T-helper 1 cell treated with Interleukin-12 subunit alpha and Interleukin-12 subunit beta and Interleukin-4 antibody, amounts not matched to agents 30 μg/mL and 1 μg/mL, for 36 hours (primary cell): Measurements from ENCODE around the gene F2RL2.

ENCODE experiments used
- H3K27ac Mint-ChIP-seq: one replicate; pipeline ENCODE4 v1.8.0; 2021; ENCODE audit warnings: mild to moderate bottlenecking, mixed read lengths
- H3K27me3 Mint-ChIP-seq: one replicate; pipeline ENCODE4 v1.8.0; 2021; ENCODE audit warnings: low read depth, mixed read lengths
- H3K36me3 Mint-ChIP-seq: one replicate; pipeline ENCODE4 v1.8.0; 2021; ENCODE audit warnings: low read depth, mixed read lengths
- H3K4me1 Mint-ChIP-seq: one replicate; pipeline ENCODE4 v1.8.0; 2021; ENCODE audit warnings: low read depth, mixed read lengths
- H3K4me3 Mint-ChIP-seq: one replicate; pipeline ENCODE4 v1.8.0; 2021; ENCODE audit warnings: mild to moderate bottlenecking, moderate library complexity, mixed read lengths
- H3K9me3 Mint-ChIP-seq: one replicate; pipeline ENCODE4 v1.8.0; 2021; ENCODE audit warnings: mixed read lengths

F2RL2 gene, protein sequence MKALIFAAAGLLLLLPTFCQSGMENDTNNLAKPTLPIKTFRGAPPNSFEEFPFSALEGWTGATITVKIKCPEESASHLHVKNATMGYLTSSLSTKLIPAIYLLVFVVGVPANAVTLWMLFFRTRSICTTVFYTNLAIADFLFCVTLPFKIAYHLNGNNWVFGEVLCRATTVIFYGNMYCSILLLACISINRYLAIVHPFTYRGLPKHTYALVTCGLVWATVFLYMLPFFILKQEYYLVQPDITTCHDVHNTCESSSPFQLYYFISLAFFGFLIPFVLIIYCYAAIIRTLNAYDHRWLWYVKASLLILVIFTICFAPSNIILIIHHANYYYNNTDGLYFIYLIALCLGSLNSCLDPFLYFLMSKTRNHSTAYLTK

DNA sequence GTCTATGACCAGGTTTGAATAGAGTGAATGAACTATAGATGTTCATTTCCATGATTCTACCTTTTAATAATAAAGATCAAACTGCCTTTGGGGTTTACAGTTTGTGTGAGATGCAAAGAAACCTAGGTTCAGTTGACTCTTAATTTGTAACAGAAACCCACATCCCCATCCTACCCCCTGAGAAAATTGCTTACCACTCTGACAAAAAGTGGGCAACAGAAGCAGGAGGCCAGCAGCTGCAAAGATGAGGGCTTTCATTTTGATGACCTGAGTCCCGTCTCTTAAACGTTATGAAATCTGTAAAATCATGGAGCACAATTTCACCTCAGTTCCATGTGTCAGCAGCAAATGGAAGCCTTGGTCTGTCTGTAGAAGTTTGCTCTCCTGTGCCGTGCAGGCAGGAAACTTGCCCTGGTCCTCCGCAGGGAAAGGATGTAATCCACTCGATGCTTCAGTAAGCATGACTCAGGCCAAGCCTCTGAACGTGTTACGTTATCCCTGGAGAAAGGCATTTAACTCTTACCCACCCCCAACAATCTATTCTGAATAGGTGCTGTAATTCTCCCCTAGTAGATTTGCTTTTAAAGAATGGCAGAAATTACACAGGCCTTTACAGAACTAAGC is at the start of gene F2RL2:
Gene F2RL2, minus strand, starts transcription at position 431 of the 624 bp plus-strand sequence. Its CDS starts 173 bp downstream, at position 258.
- peaks cover 30% of the 10 kb centered on the region for H3K36me3 Mint-ChIP-seq
- H3K27me3 Mint-ChIP-seq, result no peaks in the 10 kb centered on the region
- peaks cover 18% of the 10 kb centered on the region for H3K4me1 Mint-ChIP-seq
- H3K4me3 Mint-ChIP-seq, result no peak within 1 kb of the TSS
- H3K27ac Mint-ChIP-seq, result no peak within 1 kb of the TSS
- H3K9me3 Mint-ChIP-seq, result no peaks in the 10 kb centered on the region

DNA sequence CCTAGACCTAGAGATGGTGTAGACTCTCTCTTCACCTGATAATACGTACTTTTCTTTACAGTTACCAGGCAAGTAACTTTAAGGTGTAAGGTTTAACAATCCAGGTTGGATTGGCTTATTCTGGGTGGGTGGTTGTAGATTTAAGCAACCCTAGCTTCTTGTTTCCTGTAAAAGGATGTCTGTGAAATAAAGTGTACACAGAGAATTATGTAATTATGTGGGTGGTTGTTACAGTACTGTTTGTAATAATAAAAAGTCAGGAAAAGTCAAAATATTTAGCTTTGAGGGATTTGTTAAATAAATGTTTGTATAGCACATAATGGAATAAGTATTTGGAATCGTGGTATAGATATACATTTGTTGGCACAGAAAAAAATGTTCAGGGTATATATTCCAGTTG is 49.0 kb upstream of the F2RL2 start:
- H3K27me3 Mint-ChIP-seq, result no peaks in the 10 kb centered on the region
- peaks cover 53% of the 10 kb centered on the region for H3K36me3 Mint-ChIP-seq
- H3K4me1 Mint-ChIP-seq, result no peaks in the 10 kb centered on the region
- no peaks in the 10 kb centered on the region for H3K9me3 Mint-ChIP-seq
- no peak overlapping the region for H3K4me3 Mint-ChIP-seq
- no peak overlapping the region for H3K27ac Mint-ChIP-seq

DNA sequence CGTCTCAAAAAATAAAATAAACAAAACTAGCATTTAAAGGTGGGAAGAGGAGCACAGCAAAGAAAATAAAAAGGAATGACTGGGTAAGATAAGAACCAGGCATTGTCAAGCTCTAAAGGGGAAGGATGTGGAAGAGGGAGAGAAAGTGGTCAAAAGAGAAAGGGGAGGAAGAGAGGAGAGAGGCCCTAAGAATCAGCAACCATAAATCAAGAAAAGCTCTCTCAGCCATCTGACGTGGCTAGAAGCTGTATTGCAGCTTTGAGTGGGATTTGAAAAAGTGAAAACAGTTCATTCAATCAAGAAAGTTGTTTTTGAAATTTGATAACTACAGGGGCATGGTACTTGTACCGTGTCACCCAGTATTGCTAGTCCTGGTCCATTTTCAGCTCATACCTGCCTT is 47.3 kb upstream of the F2RL2 start:
- no peaks in the 10 kb centered on the region for H3K9me3 Mint-ChIP-seq
- peaks cover 42% of the 10 kb centered on the region for H3K36me3 Mint-ChIP-seq
- no peak overlapping the region for H3K27ac Mint-ChIP-seq
- H3K4me3 Mint-ChIP-seq, result no peak overlapping the region
- no peaks in the 10 kb centered on the region for H3K27me3 Mint-ChIP-seq
- no peaks in the 10 kb centered on the region for H3K4me1 Mint-ChIP-seq

DNA sequence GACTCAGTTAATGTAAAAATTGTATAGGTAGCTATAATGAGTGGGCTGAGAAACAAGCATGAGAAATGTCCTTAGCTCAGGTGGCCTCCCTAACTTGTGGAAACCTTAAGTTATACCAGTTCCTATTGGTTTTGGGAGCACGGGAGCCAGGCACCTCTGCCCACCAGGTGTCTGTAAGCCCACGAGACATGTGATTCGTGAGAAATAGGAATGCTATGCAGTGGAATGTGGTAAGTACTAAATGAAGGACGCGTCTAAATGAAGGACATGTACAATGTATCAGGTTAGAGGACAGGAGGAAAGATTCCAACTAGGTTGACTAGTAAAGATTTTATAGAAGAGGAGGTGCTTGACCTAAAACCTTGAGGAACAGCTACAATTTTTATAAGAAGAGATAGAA is 46.0 kb upstream of the F2RL2 start:
- no peak overlapping the region for H3K27ac Mint-ChIP-seq
- H3K36me3 Mint-ChIP-seq, result peaks cover 40% of the 10 kb centered on the region
- no peaks in the 10 kb centered on the region for H3K9me3 Mint-ChIP-seq
- H3K4me3 Mint-ChIP-seq, result no peak overlapping the region
- no peaks in the 10 kb centered on the region for H3K27me3 Mint-ChIP-seq
- H3K4me1 Mint-ChIP-seq, result no peaks in the 10 kb centered on the region

DNA sequence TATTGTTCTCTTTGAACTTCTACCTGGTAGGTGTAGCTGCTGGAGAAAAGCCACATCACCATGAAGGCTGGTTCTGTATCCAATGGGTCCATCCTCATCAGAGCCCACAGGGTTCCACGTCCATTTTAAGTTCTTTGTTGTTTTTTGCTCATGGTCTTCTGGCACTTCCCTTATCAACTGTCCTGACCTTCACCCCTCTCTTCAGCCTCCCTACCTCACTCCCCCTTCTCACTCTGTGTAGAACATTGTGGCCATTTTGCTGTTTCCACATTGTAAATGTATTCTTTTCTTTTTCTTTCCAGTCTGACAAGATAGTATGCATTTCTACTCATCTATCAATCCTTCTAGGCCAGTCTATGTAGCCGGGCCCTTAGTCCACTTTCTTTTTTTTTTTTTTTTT is 44.3 kb upstream of the F2RL2 start:
- H3K36me3 Mint-ChIP-seq, result peaks cover 43% of the 10 kb centered on the region
- no peaks in the 10 kb centered on the region for H3K4me1 Mint-ChIP-seq
- H3K4me3 Mint-ChIP-seq, result no peak overlapping the region
- no peaks in the 10 kb centered on the region for H3K9me3 Mint-ChIP-seq
- no peaks in the 10 kb centered on the region for H3K27me3 Mint-ChIP-seq
- H3K27ac Mint-ChIP-seq, result no peak overlapping the region

DNA sequence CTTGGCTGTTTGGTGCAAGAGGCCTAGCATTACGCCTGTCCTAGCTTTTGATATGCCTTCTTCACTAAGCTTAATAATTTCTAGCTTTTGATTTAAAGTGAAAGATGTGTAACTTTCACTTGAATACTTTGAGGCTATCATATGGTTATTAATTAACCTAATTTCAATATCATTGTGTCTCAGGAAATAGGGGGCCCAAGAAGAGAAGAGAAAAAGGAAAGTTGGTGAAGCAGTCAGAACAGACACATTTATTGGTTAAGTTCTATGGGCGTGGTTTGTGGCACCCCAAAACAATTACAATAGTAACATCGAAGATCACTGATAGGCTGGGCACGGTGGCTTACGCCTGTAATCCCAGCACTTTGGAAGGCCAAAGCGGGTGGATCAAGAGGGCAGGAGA is 40.9 kb upstream of the F2RL2 start:
- H3K36me3 Mint-ChIP-seq, result peaks cover 34% of the 10 kb centered on the region
- no peaks in the 10 kb centered on the region for H3K4me1 Mint-ChIP-seq
- no peak overlapping the region for H3K27ac Mint-ChIP-seq
- H3K4me3 Mint-ChIP-seq, result no peak overlapping the region
- H3K9me3 Mint-ChIP-seq, result no peaks in the 10 kb centered on the region
- no peaks in the 10 kb centered on the region for H3K27me3 Mint-ChIP-seq

DNA sequence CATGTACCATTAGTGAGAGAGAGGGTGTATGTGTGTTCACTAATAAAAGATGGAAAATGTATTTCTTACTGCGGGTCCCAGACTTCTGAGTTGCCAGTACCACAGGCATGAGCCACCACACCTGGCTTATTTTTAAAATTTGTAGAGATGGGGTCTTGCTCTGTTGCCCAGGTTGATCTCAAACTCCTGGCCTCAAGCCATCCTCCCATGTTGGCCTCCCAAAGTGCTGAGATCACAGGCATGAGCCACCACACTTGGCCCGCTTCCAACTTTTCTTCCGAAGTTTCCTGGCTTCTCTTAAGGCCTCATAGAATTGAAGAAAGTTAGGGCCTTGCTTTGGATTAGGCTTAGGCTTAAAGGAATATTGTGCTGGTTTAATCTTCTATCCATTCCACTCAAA is 40.4 kb upstream of the F2RL2 start:
- peaks cover 34% of the 10 kb centered on the region for H3K36me3 Mint-ChIP-seq
- H3K4me1 Mint-ChIP-seq, result no peaks in the 10 kb centered on the region
- no peak overlapping the region for H3K4me3 Mint-ChIP-seq
- no peak overlapping the region for H3K27ac Mint-ChIP-seq
- no peaks in the 10 kb centered on the region for H3K27me3 Mint-ChIP-seq
- H3K9me3 Mint-ChIP-seq, result no peaks in the 10 kb centered on the region

DNA sequence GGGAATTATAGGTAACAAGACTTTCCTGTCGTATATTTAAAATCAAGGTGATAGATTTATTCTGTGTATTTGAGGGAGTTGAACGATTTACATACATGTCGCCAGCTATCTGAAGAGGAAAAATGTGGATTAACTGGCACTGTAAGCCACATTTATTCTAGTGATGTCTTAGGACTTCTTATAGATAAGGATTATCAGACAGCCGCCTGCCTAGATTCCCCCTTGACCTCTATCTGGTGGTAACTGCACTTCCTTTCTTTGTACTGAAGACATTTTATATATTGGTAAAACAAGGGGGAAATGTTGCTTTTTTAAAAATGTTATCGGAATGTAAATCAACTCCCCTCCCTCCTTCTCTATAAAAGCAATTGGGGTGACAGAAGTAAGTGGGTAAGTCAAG is 39.3 kb upstream of the F2RL2 start:
- no peaks in the 10 kb centered on the region for H3K9me3 Mint-ChIP-seq
- peaks cover 39% of the 10 kb centered on the region for H3K36me3 Mint-ChIP-seq
- H3K27me3 Mint-ChIP-seq, result no peaks in the 10 kb centered on the region
- H3K27ac Mint-ChIP-seq, result no peak overlapping the region
- H3K4me3 Mint-ChIP-seq, result no peak overlapping the region
- no peaks in the 10 kb centered on the region for H3K4me1 Mint-ChIP-seq

DNA sequence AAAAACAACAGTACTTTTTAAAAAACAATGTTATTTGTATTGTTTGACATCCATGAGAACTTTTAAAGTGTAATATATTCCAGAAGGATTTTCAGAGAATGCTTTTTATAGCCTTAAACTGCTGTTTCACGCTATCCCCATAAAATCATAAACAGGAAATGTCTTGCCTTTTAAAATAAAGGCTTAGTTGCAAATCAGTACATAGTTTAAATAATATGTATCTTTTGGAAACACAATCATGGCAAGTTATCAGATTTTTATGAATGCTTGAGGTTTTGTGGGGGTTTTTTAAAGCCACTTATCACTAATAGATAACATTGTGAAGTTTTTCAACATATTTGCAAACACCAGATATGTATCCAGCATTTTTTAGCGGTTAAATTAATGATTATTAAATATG is 37.2 kb upstream of the F2RL2 start:
- no peaks in the 10 kb centered on the region for H3K27me3 Mint-ChIP-seq
- H3K27ac Mint-ChIP-seq, result no peak overlapping the region
- H3K36me3 Mint-ChIP-seq, result peaks cover 38% of the 10 kb centered on the region
- H3K9me3 Mint-ChIP-seq, result no peaks in the 10 kb centered on the region
- no peaks in the 10 kb centered on the region for H3K4me1 Mint-ChIP-seq
- H3K4me3 Mint-ChIP-seq, result no peak overlapping the region

DNA sequence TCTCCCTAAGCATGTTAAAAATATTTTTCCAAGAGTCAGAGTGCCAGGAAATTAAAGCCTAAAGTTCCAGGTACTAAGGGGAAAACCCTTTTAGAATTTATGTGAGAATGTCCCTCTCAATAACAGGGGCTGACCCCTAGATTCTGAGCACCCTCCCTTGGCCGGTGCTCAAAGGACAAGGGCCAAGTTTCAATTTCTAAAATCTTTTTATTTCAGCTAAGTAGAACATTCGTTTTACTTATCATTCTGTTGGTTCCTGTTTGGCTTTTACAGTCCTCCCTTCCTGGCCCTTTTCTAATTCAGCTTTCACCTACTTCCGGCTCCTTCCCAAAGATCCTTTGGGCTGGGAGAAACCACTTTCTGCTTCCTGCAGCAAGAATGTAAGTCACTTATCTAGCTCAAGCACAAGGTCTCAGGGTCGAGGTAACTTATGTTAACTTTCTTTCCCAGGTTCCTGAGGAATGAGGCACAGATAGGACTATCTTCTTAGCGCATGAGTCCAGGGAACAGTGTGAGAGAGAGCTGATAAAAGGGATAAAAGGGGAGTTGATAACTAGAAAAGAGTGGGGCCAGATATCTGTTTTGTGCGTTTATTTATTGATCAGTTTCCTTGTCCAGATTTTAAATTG is 34.6 kb upstream of the F2RL2 start:
- no peak overlapping the region for H3K27ac Mint-ChIP-seq
- H3K4me1 Mint-ChIP-seq, result no peaks in the 10 kb centered on the region
- H3K36me3 Mint-ChIP-seq, result peaks cover 43% of the 10 kb centered on the region
- no peaks in the 10 kb centered on the region for H3K27me3 Mint-ChIP-seq
- no peak overlapping the region for H3K4me3 Mint-ChIP-seq
- H3K9me3 Mint-ChIP-seq, result no peaks in the 10 kb centered on the region

DNA sequence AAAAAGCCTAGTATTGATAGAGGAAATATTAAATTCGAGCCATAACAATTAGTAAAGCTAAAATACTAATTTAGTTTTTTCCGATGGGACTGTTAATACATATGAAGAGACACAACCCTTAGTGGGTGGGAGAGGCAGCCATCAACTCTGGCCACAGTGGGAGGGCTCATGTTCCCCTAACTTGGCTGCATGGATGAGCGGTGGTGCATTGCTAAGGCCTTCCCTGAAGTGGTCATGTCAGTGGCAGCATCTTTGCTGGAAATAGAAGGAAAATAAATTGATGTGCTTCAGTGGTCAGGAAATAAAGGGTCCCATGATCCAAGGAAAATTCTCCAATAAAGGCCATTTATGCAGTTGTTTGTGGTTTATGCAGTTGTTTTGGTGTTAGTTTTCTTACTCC is 33.9 kb upstream of the F2RL2 start:
- H3K9me3 Mint-ChIP-seq, result no peaks in the 10 kb centered on the region
- no peak overlapping the region for H3K27ac Mint-ChIP-seq
- no peaks in the 10 kb centered on the region for H3K27me3 Mint-ChIP-seq
- no peak overlapping the region for H3K4me3 Mint-ChIP-seq
- no peaks in the 10 kb centered on the region for H3K4me1 Mint-ChIP-seq
- peaks cover 42% of the 10 kb centered on the region for H3K36me3 Mint-ChIP-seq

DNA sequence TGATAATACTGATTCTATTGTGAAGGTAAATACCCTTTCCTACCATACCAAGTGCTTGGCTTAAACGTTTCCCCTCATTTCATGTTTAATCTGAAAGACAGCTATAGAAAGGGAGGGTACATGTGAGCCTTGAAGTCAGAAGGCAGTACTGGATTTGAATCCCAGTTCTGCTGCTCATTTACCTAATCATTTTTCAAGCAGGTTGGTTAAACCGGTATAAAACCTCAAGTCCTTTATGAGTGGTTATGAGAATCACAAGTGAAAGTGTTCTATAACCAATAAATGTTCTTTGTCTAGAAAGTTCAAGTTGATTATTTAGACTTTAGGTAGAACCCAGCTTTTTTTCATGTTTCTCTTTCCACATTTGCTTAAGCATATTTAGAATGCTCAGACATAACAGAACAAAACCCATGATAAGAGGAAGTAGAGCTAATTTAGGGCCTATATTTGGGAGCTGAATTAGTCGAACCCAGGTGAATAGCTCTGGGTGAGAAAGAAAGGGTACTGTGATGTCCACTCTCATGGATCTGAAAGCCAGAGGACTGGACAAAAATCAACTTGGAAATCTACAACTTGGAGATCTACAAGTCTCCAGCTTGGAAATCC is 29.7 kb upstream of the F2RL2 start:
- H3K4me3 Mint-ChIP-seq, result no peak overlapping the region
- peaks cover 43% of the 10 kb centered on the region for H3K36me3 Mint-ChIP-seq
- no peak overlapping the region for H3K27ac Mint-ChIP-seq
- peaks cover 19% of the 10 kb centered on the region for H3K9me3 Mint-ChIP-seq
- H3K27me3 Mint-ChIP-seq, result no peaks in the 10 kb centered on the region
- H3K4me1 Mint-ChIP-seq, result no peaks in the 10 kb centered on the region

DNA sequence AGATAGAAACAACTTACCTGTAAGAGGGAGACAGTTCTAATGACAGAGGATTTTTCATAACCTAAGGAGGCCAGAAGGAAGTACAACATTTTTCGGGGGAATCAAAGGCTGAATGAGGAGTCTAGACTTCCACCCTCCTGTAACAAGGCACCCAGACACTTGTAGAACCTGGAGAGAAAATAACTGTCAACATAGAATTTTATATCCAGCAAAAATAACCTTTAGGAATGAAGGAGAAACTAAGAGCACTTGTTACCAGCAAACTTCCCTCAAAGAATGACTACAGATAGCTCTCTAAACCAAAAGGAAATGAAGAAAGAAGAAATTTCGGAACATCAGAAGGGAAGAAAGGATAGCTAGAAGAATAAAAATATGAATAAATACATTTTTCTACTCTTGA is 25.9 kb upstream of the F2RL2 start:
- no peaks in the 10 kb centered on the region for H3K27me3 Mint-ChIP-seq
- H3K27ac Mint-ChIP-seq, result no peak overlapping the region
- no peak overlapping the region for H3K4me3 Mint-ChIP-seq
- H3K36me3 Mint-ChIP-seq, result peaks cover 51% of the 10 kb centered on the region
- H3K4me1 Mint-ChIP-seq, result peaks cover 2% of the 10 kb centered on the region
- H3K9me3 Mint-ChIP-seq, result peaks cover 27% of the 10 kb centered on the region

DNA sequence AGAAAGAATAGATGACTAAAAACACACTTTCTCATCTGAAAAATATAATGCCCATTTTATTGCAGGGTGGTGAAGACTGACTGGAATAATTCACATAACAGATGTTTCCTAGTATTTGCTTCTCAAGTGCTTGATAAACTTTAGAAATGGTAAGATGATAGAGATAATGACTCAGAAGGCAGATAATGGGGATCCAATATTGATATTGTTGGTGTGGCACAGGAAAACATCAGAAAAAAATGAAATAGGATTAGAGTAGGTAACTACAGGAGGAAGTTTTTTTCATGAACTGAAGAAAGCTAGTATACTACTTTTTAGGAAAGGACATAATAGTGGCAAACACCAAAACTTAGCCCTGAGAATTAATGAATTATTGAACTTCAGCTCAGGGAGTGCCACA is 20.2 kb upstream of the F2RL2 start:
- peaks cover 13% of the 10 kb centered on the region for H3K9me3 Mint-ChIP-seq
- H3K27me3 Mint-ChIP-seq, result no peaks in the 10 kb centered on the region
- H3K36me3 Mint-ChIP-seq, result peaks cover 50% of the 10 kb centered on the region
- H3K4me3 Mint-ChIP-seq, result no peak overlapping the region
- peaks cover 6% of the 10 kb centered on the region for H3K4me1 Mint-ChIP-seq
- no peak overlapping the region for H3K27ac Mint-ChIP-seq
